HepG2 (cell line): Measurements from ENCODE around the gene GALNT17. TPM values are rescaled to one million over a fixed set of nuclear protein-coding genes. Genes with fewer than 3 reads are reported as not detected.

Source experiments
- ATAC-seq: fragments of 200-7000 bp; cut with Tn5 transposase; 3 replicates; pipeline ENCODE4 v1.9.1; 2020; ENCODE audit warnings: mild to moderate bottlenecking, moderate library complexity
- BruUV-seq: library from RNA; stranded (reverse); fragments of 400-500 nt; replicated peaks from 2 replicates; lab custom pipeline; 2021; lab: Mats Ljungman, UMichigan
- CTCF ChIA-PET: fragments of 300-600 bp; formaldehyde crosslinking; extraction: SDS; loops from one replicate; lab custom pipeline; 2021; ENCODE audit warnings: low total read pairs, inconsistent platforms, low intra/inter-chr PET ratio; lab: Yijun Ruan, JAX
- POLR2A ChIA-PET: fragments of 350-600 bp; sonication (Branson Sonifier 250); formaldehyde crosslinking; loops from one replicate; lab custom pipeline; 2020; ENCODE audit warnings: antibody characterized with exemption, inconsistent platforms; lab: Yijun Ruan, JAX
- DNase-seq: peaks from one replicate; pipeline ENCODE4 v3.0.0-alpha.2; 2015; ENCODE audit warnings: low spot score
- FAIRE-seq: peaks from 3 replicates; lab custom pipeline; 2011; peaks lifted over from hg19 to GRCh38; lab: Jason Lieb, UNC
- H2AFZ ChIP-seq: one replicate; pipeline ENCODE4 v1.6.1; 2011; ENCODE audit warnings: low read length, inconsistent platforms
- H3K27ac ChIP-seq: fragments of 300-600 bp; 3 replicates; pipeline ENCODE4 v1.8.0; 2011; ENCODE audit warnings: mixed run types, mild to moderate bottlenecking, mixed read lengths, low read length, inconsistent platforms; ENCODE audit not compliant: insufficient read depth; ENCODE audit errors: extremely low read length
- H3K27me3 ChIP-seq, 2 experiments: fragments of 200-600 bp in 1 of 2; 2 replicates in 1 of 2; 3 replicates in 1 of 2; pipeline versions ENCODE4 v1.6.0 to v1.8.0; 2011; ENCODE audit warnings: low read length in 2 of 2, mild to moderate bottlenecking in 2 of 2, moderate library complexity in 2 of 2, inconsistent platforms in 1 of 2; ENCODE audit not compliant: insufficient read depth in 2 of 2, control insufficient read depth in 1 of 2
- H3K36me3 ChIP-seq, 2 experiments: fragments of 200-600 bp in 1 of 2; replicated peaks in 1 of 2; 2 replicates in 1 of 2; 3 replicates in 1 of 2; pipeline versions ENCODE4 v1.5.1 to v1.8.0; 2011; ENCODE audit warnings: low read length in 2 of 2, inconsistent platforms in 1 of 2; ENCODE audit not compliant: insufficient read depth in 2 of 2, control insufficient read depth in 1 of 2
- H3K4me1 ChIP-seq: 2 replicates; pipeline ENCODE4 v1.5.1; 2012; ENCODE audit warnings: low read length, inconsistent platforms; ENCODE audit not compliant: insufficient read depth
- H3K4me2 ChIP-seq: 2 replicates; pipeline ENCODE4 v1.6.0; 2011; ENCODE audit warnings: low read depth, low read length, inconsistent platforms
- H3K4me3 ChIP-seq, 3 experiments: fragments of 200-600 bp in 1 of 3; sonication (generic), shearing (Covaris generic) in 1 of 3; replicated peaks in 1 of 3; 2 replicates each; pipeline ENCODE4 v1.5.1; 2011 to 2016; ENCODE audit warnings: low read length in 3 of 3, inconsistent platforms in 2 of 3, low read depth in 2 of 3, mild to moderate bottlenecking in 2 of 3, control low read depth in 1 of 3, mixed read lengths in 1 of 3; ENCODE audit not compliant: insufficient read depth in 1 of 3
- H3K79me2 ChIP-seq: one replicate; pipeline ENCODE4 v1.6.1; 2011; ENCODE audit warnings: low read length, inconsistent platforms; ENCODE audit not compliant: insufficient read depth
- H3K9ac ChIP-seq: 2 replicates; pipeline ENCODE4 v1.6.0; 2011; ENCODE audit warnings: mild to moderate bottlenecking, low read depth, low read length, inconsistent platforms; ENCODE audit not compliant: insufficient read depth
- H3K9me3 ChIP-seq: 2 replicates; pipeline ENCODE4 v1.5.1; 2012; ENCODE audit warnings: mild to moderate bottlenecking, low read length
- H4K20me1 ChIP-seq: 2 replicates; pipeline ENCODE4 v1.6.0; 2011; ENCODE audit warnings: inconsistent platforms, mild to moderate bottlenecking, low read length, moderate library complexity; ENCODE audit not compliant: insufficient read depth
- HBP1 ChIP-seq: IDR thresholded peaks from 2 replicates; pipeline ENCODE4 v1.6.1; 2016; ENCODE audit warnings: low read depth, control low read depth
- ZBTB14 ChIP-seq: sonication (generic); formaldehyde crosslinking; IDR thresholded peaks from 2 replicates; pipeline ENCODE4 v1.4.0; 2020; ENCODE audit warnings: missing genetic modification reagents
- ZFP36L2 ChIP-seq: sonication (generic); formaldehyde crosslinking; IDR thresholded peaks from 2 replicates; pipeline ENCODE4 v1.4.0; 2020; ENCODE audit warnings: missing genetic modification reagents
- ZFP62 ChIP-seq: sonication (generic); formaldehyde crosslinking; IDR thresholded peaks from 2 replicates; pipeline ENCODE4 v1.4.0; 2020; ENCODE audit warnings: missing genetic modification reagents
- ZKSCAN1 ChIP-seq: fragments of 150-350 bp; IDR thresholded peaks from 2 replicates; pipeline ENCODE4 v1.6.1; 2014; ENCODE audit warnings: low read length
- ZMAT5 ChIP-seq: sonication (generic); formaldehyde crosslinking; IDR thresholded peaks from 2 replicates; pipeline ENCODE4 v1.5.0; 2020; ENCODE audit warnings: mild to moderate bottlenecking, low read depth, missing genetic modification reagents, borderline replicate concordance
- ZNF878 ChIP-seq: sonication (generic); formaldehyde crosslinking; IDR thresholded peaks from 2 replicates; pipeline ENCODE4 v1.8.1; 2023; ENCODE audit warnings: mild to moderate bottlenecking, missing genetic modification reagents, moderate library complexity
- WGBS: methylation state at CpG from one replicate; pipeline ENCODE4 v1.1.6; 2017; ENCODE audit warnings: low lambda C conversion rate; 5-methylcytosine and 5-hydroxymethylcytosine counted together
- in situ Hi-C: cut with HindIII; loops from 2 replicates; pipeline ENCODE4 v1.10.0; 2017; ENCODE audit warnings: low pct_unique_long_range_greater_than_20kb; ENCODE audit not compliant: extremely low pct_ligation_motif_present
- intact Hi-C: fragments of 100-400 bp; cut with micrococcal nuclease; formaldehyde crosslinking; loops from one replicate; pipeline ENCODE4 v1.10.0; 2022; ENCODE audit not compliant: unreplicated experiment
- polyA plus RNA-seq, 8 experiments: library from polyadenylated mRNA; depleted of rRNA in 3 of 8; stranded (reverse) in 7 of 8; unstranded in 1 of 8; fragments of >200 nt; fragmentation: Illumina TruSeq in 4 of 8; extraction: Trizol in 4 of 8; gene quantifications; 2 replicates each; pipeline versions ENCODE4 v1.2.1 to v1.2.3, GENCODE V29; 2011 to 2016; ENCODE audit warnings: low read depth in 4 of 8, missing spikeins in 1 of 8, mixed read lengths in 1 of 8; ENCODE audit not compliant: insufficient read depth in 1 of 8
- total RNA-seq, 5 experiments: library from RNA; depleted of rRNA; stranded (reverse); fragments of >200 nt; fragmentation: Illumina TruSeq; extraction: Trizol; gene quantifications; 2 replicates each; pipeline ENCODE4 v1.2.3, GENCODE V29; 2016; ENCODE audit warnings: low read depth in 1 of 5
- TF ChIP-seq, protein P1 (sequence below): sonication (generic); formaldehyde crosslinking; IDR thresholded peaks from 2 replicates; pipeline ENCODE4 v1.4.0; 2020; ENCODE audit warnings: missing genetic modification reagents, borderline replicate concordance

Gene GALNT17
- total and polyA plus RNA-seq, 2 of the 13 experiments (the other 11 are each of a cell fraction or from before 2014, with no cell fraction given), result not detected

- ChIA-PET POLR2A (no interaction called here), CTCF (no interaction called here)
- no peak overlapping the region for H3K4me2 ChIP-seq
- ATAC-seq, result no peak
- H2AFZ ChIP-seq, result no peak overlapping the region
- FAIRE-seq, result no peak
- H3K4me1 ChIP-seq, result no peaks in the 10 kb centered on the region
- no peaks in the 10 kb centered on the region for H3K9me3 ChIP-seq
- WGBS, result 0% methylated on average over 1 of the region's 1 CpG
- H3K4me3 ChIP-seq, result no peak overlapping the region
- no peaks in the 10 kb centered on the region for H3K36me3 ChIP-seq
- no peak for DNase-seq
- no TSS peak for BruUV-seq
- no peaks in the 10 kb centered on the region for H4K20me1 ChIP-seq
- intact Hi-C loops, result no loop called here
- H3K79me2 ChIP-seq, result no peaks in the 10 kb centered on the region
- H3K9ac ChIP-seq, result no peak overlapping the region
- no peak overlapping the region for H3K27ac ChIP-seq
- in situ Hi-C loops, result no loop called here
- H3K27me3 ChIP-seq, result no peaks in the 10 kb centered on the region
- TF ChIP-seq ZMAT5 (CRISPR knock-in tag) (no peak), ZFP36L2 (no peak), HBP1 (CRISPR knock-in tag) (no peak), ZKSCAN1 (no peak), ZNF878 (CRISPR knock-in tag) (no peak), ZBTB14 (no peak), ZFP62 (CRISPR knock-in tag) (no peak)
- TF ChIP-seq, protein P1, sequence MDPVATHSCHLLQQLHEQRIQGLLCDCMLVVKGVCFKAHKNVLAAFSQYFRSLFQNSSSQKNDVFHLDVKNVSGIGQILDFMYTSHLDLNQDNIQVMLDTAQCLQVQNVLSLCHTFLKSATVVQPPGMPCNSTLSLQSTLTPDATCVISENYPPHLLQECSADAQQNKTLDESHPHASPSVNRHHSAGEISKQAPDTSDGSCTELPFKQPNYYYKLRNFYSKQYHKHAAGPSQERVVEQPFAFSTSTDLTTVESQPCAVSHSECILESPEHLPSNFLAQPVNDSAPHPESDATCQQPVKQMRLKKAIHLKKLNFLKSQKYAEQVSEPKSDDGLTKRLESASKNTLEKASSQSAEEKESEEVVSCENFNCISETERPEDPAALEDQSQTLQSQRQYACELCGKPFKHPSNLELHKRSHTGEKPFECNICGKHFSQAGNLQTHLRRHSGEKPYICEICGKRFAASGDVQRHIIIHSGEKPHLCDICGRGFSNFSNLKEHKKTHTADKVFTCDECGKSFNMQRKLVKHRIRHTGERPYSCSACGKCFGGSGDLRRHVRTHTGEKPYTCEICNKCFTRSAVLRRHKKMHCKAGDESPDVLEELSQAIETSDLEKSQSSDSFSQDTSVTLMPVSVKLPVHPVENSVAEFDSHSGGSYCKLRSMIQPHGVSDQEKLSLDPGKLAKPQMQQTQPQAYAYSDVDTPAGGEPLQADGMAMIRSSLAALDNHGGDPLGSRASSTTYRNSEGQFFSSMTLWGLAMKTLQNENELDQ (CRISPR knock-in tag), result no peak
Observed at GRCh38 chr7:71343892-71344291, 211.9 kb downstream of the GALNT17 start.
